GM18867 (cell line): ENCODE measurements around the gene PTPRN2.
"Not testable (repeated sequence)": the region's sequence is repeated elsewhere in the genome, so short reads cannot be mapped to it uniquely, and the experiment has no call there.

ENCODE experiments used
- ATAC-seq: cut with Tn5 transposase; IDR thresholded peaks from one replicate; pipeline ENCODE4 v1.9.1; 2021; ENCODE audit warnings: mild to moderate bottlenecking, moderate library complexity; ENCODE audit not compliant: unreplicated experiment

PTPRN2 gene

GRCh38 chr7:158534598-158534997 is 53.0 kb downstream of the PTPRN2 start:
- ATAC-seq = no peak

GRCh38 chr7:158534134-158534515 is 53.5 kb downstream of the PTPRN2 start:
- not testable (repeated sequence) for ATAC-seq

- no peak for ATAC-seq
Measured at GRCh38 chr7:158533386-158534133, 54.1 kb downstream of the PTPRN2 start.

- ATAC-seq = no peak
Measured at GRCh38 chr7:158532093-158532627, 55.5 kb downstream of the PTPRN2 start.

GRCh38 chr7:158531661-158532060 is 56.0 kb downstream of the PTPRN2 start:
- no peak for ATAC-seq

- ATAC-seq = no peak
Measured at GRCh38 chr7:158530800-158531609, 56.6 kb downstream of the PTPRN2 start.

GRCh38 chr7:158529181-158530096 is 58.2 kb downstream of the PTPRN2 start:
- no peak for ATAC-seq

- no peak for ATAC-seq
Measured at GRCh38 chr7:158527915-158528502, 59.6 kb downstream of the PTPRN2 start.

- ATAC-seq = no peak
Measured at GRCh38 chr7:158527495-158527894, 60.1 kb downstream of the PTPRN2 start.

GRCh38 chr7:158527038-158527437 is 60.6 kb downstream of the PTPRN2 start:
- ATAC-seq = no peak

GRCh38 chr7:158526531-158526930 is 61.1 kb downstream of the PTPRN2 start:
- no peak for ATAC-seq

- ATAC-seq = no peak
Measured at GRCh38 chr7:158525648-158526484, 61.8 kb downstream of the PTPRN2 start.

GRCh38 chr7:158524749-158525635 is 62.6 kb downstream of the PTPRN2 start:
- no peak for ATAC-seq

- ATAC-seq = not testable (repeated sequence)
Measured at GRCh38 chr7:158524286-158524685, 63.3 kb downstream of the PTPRN2 start.

- ATAC-seq = not testable (repeated sequence)
Measured at GRCh38 chr7:158523877-158524276, 63.7 kb downstream of the PTPRN2 start.

- ATAC-seq = not testable (repeated sequence)
Measured at GRCh38 chr7:158523165-158523856, 64.3 kb downstream of the PTPRN2 start.

GRCh38 chr7:158521795-158522194 is 65.8 kb downstream of the PTPRN2 start:
- ATAC-seq = not testable (repeated sequence)

- no peak for ATAC-seq
Measured at GRCh38 chr7:158520825-158521224, 66.8 kb downstream of the PTPRN2 start.
